Activated CD4-positive, alpha-beta T cell treated with anti-CD3 and anti-CD28 coated beads, Interleukin-2, amount 10 ng/mL, durations not matched to agents 24 days and 14 days (primary cell): Measurements from ENCODE around the gene BRI3BP. TPM values are rescaled to one million over a fixed set of nuclear protein-coding genes. Genes with fewer than 3 reads are reported as not detected.
"Not testable (repeated sequence)": the region's sequence is repeated elsewhere in the genome, so short reads cannot be mapped to it uniquely, and the experiment has no call there.

Source experiments
- DNase-seq: peaks from one replicate; pipeline ENCODE4 v3.0.0; 2022
- H3K27ac Mint-ChIP-seq: one replicate; pipeline ENCODE4 v1.8.0; 2022; ENCODE audit warnings: mild to moderate bottlenecking, mixed read lengths
- H3K27me3 Mint-ChIP-seq: one replicate; pipeline ENCODE4 v1.8.0; 2022; ENCODE audit warnings: mixed read lengths
- H3K36me3 Mint-ChIP-seq: one replicate; pipeline ENCODE4 v1.8.0; 2022; ENCODE audit warnings: low read depth, mild to moderate bottlenecking, mixed read lengths
- H3K4me1 Mint-ChIP-seq: one replicate; pipeline ENCODE4 v1.8.0; 2021; ENCODE audit warnings: mixed read lengths
- H3K4me3 Mint-ChIP-seq: one replicate; pipeline ENCODE4 v1.8.0; 2022; ENCODE audit warnings: mild to moderate bottlenecking, moderate library complexity, mixed read lengths
- H3K9me3 Mint-ChIP-seq: one replicate; pipeline ENCODE4 v1.8.0; 2021; ENCODE audit warnings: mixed read lengths
- intact Hi-C: fragments of 100-400 bp; cut with micrococcal nuclease; formaldehyde crosslinking; loops from one replicate; pipeline ENCODE4 v1.15.1; 2023
- total RNA-seq: library from RNA; stranded (reverse); gene quantifications from 2 replicates; pipeline ENCODE4 v1.2.3, GENCODE V29; 2022

BRI3BP gene
- total RNA-seq, 1 donor from 2014 or later = 37.4 TPM

DNA sequence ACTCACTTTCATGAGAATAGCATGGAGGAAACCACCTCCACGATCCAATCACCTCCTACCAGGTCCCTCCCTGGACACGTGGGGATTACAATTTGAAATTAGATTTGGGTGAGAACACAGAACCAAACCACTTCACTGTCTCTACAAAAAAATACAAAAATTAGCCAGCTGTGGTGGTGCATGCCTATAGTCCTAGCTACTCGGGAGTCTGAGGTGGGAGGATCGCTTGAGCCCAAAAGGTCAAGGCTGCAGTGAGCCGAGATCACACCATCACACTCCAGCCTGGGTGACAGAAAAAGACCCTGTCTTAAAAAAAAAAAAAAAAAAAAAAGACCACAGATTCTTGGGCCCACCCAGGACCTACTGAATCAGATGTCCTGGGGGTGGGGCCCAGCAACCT lies 28.3 kb downstream of the BRI3BP start:
- H3K27ac Mint-ChIP-seq = no peak overlapping the region
- no peaks in the 10 kb centered on the region for H3K9me3 Mint-ChIP-seq
- no peak for DNase-seq
- peaks cover 31% of the 10 kb centered on the region for H3K36me3 Mint-ChIP-seq
- H3K4me1 Mint-ChIP-seq = no peaks in the 10 kb centered on the region
- no peaks in the 10 kb centered on the region for H3K27me3 Mint-ChIP-seq
- no peak overlapping the region for H3K4me3 Mint-ChIP-seq
- intact Hi-C loops = no loop called here

DNA sequence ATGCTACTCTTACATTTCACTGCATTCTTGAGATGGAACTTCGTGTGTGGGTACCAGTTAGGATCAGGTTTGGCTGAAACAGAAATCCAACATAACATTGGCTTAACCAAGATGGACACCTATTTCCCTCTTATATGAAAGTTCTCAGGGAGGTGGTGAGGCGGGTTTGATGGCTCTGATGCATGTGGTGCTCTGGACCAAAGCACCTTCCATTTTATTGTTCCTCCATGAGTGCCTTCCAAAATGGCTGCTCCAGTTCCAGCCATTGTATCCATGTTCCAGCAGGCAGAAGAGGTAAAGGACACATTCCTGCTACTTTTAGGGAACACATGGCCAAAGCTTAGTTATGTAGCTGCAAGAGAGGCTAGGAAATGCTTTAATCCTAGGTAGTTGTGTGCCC lies 29.6 kb downstream of the BRI3BP start:
- intact Hi-C loops = no loop called here

DNA sequence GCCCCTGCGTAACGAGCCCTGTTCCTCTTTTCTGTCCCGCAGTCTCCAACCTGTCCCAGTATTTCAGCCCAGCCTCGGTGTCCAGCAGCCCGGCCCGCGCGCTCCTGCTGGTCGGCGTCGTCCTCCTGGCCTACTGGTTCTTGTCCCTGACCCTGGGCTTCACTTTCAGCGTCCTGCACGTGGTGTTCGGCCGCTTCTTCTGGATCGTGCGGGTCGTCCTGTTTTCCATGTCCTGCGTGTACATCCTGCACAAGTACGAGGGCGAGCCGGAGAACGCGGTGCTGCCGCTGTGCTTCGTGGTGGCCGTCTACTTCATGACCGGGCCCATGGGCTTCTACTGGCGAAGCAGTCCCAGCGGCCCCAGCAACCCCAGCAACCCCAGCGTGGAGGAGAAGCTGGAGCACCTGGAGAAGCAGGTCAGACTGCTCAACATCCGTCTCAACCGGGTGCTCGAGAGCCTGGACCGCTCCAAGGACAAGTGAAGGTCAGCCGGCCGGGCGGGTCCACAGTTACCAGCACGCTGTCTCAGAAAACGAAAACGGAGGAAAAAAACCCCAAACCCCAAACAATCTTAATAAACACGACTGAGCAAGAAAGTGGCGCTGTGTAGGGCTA lies 31.6 kb downstream of the BRI3BP start:
- intact Hi-C loops = no loop called here
- H3K27me3 Mint-ChIP-seq = no peaks in the 10 kb centered on the region
- H3K27ac Mint-ChIP-seq = no peak overlapping the region
- DNase-seq = no peak
- H3K4me1 Mint-ChIP-seq = no peaks in the 10 kb centered on the region
- peaks cover 25% of the 10 kb centered on the region for H3K36me3 Mint-ChIP-seq
- no peak overlapping the region for H3K4me3 Mint-ChIP-seq
- no peaks in the 10 kb centered on the region for H3K9me3 Mint-ChIP-seq

More for the DNA sequence above, 29.6 kb downstream of the BRI3BP start:
- no peak overlapping the region for H3K27ac Mint-ChIP-seq
- H3K4me1 Mint-ChIP-seq = no peaks in the 10 kb centered on the region
- DNase-seq = no peak
- no peaks in the 10 kb centered on the region for H3K27me3 Mint-ChIP-seq
- no peaks in the 10 kb centered on the region for H3K9me3 Mint-ChIP-seq
- no peak overlapping the region for H3K4me3 Mint-ChIP-seq
- H3K36me3 Mint-ChIP-seq = peaks cover 29% of the 10 kb centered on the region

DNA sequence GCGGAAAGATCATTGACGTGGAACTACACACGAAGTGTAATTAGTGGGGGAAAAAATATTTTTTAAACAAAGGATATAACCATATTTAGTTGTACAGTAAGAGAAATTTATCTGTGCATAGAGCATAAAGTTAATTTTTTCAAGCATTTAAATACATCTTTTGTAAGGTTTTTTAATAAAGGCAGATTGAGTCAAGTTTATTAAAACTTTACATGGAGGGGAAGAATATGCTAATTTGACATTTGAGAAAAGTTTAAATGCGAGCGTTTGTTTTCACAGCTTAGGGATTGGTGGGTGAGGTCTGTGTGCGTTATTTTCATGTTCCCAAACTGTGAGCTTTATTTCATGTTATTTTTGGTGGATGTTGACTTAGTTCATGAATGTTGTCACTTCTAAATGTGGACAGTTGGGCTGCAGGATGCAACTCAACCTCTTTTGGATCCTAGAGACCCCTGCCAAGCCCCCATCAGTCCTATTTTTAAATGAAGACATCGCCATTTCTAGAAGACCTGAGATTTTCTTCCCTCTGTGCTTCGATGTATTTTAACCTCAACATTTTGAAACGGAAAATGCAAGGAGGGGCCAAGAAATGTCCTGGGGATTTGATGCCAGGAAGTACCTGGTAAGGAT lies 32.3 kb downstream of the BRI3BP start:
- Mint-ChIP-seq H3K4me1 (no peaks in the 10 kb centered on the region), H3K4me3 (no peak overlapping the region), H3K36me3 (peaks cover 22% of the 10 kb centered on the region), H3K27me3 (no peaks in the 10 kb centered on the region), H3K9me3 (no peaks in the 10 kb centered on the region), H3K27ac (no peak overlapping the region)
- no peak for DNase-seq
- intact Hi-C loops = no loop called here

DNA sequence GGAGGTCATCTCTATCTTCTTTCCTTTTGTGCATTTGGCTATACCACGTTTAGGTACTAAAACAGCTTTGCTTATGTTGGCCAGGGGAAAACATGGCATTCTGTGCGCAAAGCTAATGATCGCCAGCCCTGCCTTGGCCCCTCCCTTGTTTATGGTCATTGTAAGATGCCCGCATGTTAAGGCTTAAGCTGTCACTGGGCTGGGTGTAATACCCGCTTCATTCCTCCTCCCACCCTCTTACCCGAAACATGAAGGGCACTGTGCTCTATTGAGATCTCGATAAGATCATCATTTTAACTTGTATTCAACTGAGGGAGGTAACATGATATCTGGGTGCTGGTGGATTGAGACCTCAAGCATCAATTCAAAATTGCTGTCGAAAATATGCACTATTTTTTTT lies 34.7 kb downstream of the BRI3BP start:
- Mint-ChIP-seq H3K9me3 (no peaks in the 10 kb centered on the region), H3K4me3 (no peak overlapping the region), H3K4me1 (no peaks in the 10 kb centered on the region), H3K27me3 (no peaks in the 10 kb centered on the region), H3K27ac (no peak overlapping the region), H3K36me3 (peaks cover 15% of the 10 kb centered on the region)
- no peak for DNase-seq
- intact Hi-C loops = no loop called here

DNA sequence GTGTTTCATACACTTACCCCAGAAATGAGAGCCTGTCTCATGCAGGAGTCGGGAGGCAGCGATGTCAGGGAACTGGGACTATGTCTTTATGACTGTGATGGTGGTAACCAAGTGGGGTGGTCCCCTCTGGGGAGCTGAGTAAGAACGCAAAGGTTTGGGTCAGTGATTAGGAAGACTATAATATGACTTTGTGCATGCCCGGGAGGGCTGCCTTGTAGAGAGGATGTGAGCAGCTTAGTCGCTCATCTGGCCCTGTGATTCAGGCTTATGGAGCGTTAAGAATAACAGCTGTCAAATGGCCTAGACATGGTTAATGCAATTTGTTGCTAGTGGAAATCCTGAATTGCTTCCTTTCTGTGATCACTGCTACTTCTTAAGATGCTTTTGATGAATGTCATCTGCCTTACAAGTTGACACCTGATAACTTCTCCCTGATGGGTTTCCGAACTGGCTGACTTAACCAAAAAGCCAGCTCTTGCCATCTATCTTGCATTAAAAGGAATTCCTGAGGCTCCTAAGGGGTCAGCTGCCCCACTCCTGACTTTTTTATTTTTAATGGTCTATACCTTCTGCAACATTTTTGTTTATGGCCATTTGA lies 36.4 kb downstream of the BRI3BP start:
- H3K27ac Mint-ChIP-seq = no peak overlapping the region
- H3K36me3 Mint-ChIP-seq = peaks cover 19% of the 10 kb centered on the region
- no peaks in the 10 kb centered on the region for H3K9me3 Mint-ChIP-seq
- H3K4me1 Mint-ChIP-seq = no peaks in the 10 kb centered on the region
- intact Hi-C loops = no loop called here
- DNase-seq = no peak
- H3K4me3 Mint-ChIP-seq = no peak overlapping the region
- no peaks in the 10 kb centered on the region for H3K27me3 Mint-ChIP-seq

DNA sequence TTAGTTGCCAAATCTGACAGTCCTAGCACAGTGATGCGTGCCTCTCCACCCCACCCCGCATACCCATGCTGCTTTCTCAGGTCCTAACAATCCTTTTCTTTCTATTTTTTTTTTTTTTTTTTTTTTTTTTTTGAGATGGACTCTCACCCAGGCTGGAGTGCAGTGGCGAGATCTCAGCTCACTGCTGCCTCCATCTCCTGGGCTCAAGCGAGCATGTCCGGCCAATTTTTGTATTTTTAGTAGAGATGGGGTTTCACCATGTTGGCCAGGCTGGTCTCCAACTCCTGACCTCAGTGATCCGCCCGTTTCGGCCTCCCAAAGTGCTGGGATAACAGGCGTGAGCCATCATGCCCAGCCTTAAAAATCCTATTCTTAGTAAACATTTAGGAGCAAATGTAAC lies 38.0 kb downstream of the BRI3BP start:
- H3K4me3 Mint-ChIP-seq, H3K9me3 Mint-ChIP-seq, H3K4me1 Mint-ChIP-seq, DNase-seq, H3K27me3 Mint-ChIP-seq, H3K27ac Mint-ChIP-seq, intact Hi-C loops: not testable (repeated sequence)
- H3K36me3 Mint-ChIP-seq = peaks cover 16% of the 10 kb centered on the region

DNA sequence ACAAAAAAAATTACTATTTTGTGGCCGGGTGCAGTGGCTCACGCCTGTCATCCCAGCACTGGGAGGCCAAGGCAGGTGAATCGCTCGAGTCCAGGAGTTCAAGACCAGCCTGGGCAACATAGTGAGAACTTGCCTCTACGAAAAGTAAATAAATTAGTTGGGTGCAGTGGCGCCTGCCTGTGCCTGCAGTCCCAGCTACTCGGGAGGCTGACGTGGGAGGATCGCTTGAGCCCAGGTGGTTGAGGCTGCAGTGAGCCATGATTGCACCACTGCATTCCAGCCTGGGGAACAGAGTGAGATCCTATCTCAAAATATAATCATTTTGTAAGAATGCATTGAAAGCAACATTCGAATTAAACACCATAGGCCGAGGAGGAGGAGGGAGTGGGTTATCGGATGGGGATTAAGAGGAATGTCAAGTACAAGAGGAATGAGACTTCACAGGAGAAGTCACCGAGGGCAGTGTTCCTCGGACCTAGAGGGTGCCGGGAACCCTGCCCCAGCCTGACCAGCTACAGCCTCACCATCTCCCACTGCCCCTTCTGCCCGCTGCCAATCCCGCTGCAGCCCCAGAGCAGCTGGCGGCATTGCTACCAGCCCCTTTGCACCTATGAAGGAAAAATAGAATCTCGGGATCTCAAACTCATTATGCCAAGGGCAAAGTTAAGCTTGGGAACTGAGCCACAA lies 39.2 kb downstream of the BRI3BP start:
- H3K9me3 Mint-ChIP-seq = no peaks in the 10 kb centered on the region
- H3K4me3 Mint-ChIP-seq = no peak overlapping the region
- H3K27me3 Mint-ChIP-seq = no peaks in the 10 kb centered on the region
- DNase-seq = no peak
- intact Hi-C loops = no loop called here
- H3K36me3 Mint-ChIP-seq = peaks cover 16% of the 10 kb centered on the region
- H3K4me1 Mint-ChIP-seq = no peaks in the 10 kb centered on the region
- H3K27ac Mint-ChIP-seq = no peak overlapping the region

DNA sequence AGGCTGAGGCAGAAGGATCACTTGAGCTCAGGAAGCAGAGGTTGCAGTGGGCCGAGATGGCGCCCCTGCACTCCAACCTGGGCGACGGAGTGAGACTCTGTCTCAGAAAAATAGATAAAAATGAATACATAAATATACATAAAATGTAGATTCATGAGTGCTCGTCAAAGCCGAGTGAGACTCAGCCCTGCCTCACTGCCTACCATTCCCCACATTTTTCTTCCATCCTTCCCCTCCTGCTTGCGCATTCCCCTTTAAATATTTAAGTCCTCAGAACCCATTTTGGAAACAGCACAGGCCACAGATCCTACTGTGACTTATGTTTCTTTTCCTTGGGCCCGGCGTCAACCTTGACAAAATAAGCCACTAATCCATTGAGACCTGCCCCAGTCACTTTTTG lies 39.8 kb downstream of the BRI3BP start:
- Mint-ChIP-seq H3K9me3 (no peaks in the 10 kb centered on the region), H3K36me3 (peaks cover 13% of the 10 kb centered on the region)
- intact Hi-C loops = no loop called here

DNA sequence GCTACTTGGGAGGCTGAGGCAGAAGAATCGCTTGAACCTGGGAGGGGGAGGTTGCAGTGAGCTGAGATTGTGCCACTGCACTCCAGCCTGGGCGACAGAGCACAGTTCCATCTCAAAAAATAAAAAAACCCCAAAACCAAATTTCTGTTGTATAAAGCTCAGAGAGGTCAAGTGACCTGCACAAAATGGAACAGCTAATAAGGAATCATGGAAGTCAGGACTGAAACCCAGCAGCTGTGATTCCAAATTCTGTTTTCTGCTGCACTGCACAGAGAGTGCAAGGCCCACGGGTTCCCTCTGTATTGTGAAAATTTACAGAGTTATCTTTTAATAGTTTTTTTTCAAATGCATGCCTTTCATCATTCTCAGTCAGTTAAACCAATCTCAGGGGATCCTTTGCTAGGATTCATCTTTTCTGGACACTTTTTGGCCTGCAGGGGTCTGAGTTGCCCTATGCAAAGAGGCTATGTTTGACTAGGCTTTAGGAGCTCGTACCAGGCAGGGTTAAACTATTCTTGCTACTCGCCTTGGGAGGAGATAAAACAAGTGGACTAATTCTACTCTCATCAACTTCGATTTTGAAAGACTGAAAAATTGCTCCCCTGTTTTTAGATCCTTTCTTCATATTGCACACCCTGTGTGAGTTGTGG lies 45.7 kb downstream of the BRI3BP start:
- Mint-ChIP-seq H3K4me3 (no peak overlapping the region), H3K9me3 (no peaks in the 10 kb centered on the region), H3K4me1 (no peaks in the 10 kb centered on the region), H3K27ac (no peak overlapping the region), H3K27me3 (no peaks in the 10 kb centered on the region), H3K36me3 (peaks cover 4% of the 10 kb centered on the region)
- DNase-seq = no peak
- intact Hi-C loops = no loop called here

More for the DNA sequence above, 39.8 kb downstream of the BRI3BP start:
- H3K27me3 Mint-ChIP-seq = no peaks in the 10 kb centered on the region
- H3K4me3 Mint-ChIP-seq = no peak overlapping the region
- DNase-seq = no peak
- H3K4me1 Mint-ChIP-seq = no peaks in the 10 kb centered on the region
- H3K27ac Mint-ChIP-seq = no peak overlapping the region

DNA sequence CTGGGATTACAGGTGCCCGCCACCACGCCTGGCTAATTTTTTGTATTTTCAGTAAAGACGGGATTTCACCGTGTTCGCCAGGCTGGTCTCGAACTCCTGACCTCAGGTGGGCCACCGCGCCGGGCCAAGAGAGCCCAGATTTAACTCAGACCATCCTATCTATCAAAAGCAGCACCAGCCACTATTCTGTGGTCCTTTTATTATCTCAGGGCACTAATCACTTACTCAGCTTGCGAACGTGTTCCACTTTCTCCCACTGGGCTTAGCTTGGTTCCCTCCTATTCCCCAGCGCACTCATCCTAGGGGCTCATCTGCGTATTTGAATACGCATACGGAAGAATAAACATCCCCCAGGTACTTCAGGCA lies 55.6 kb downstream of the BRI3BP start:
- peak overlapping the region; percentile 89 for H3K4me3 Mint-ChIP-seq
- intact Hi-C loops = loop anchor here (1.0 kb wide), 3 partner anchors 16 to 60 kb away; partner anchors contain the start of genes AACS, BRI3BP and DHX37
- H3K36me3 Mint-ChIP-seq = no peaks in the 10 kb centered on the region

DNA sequence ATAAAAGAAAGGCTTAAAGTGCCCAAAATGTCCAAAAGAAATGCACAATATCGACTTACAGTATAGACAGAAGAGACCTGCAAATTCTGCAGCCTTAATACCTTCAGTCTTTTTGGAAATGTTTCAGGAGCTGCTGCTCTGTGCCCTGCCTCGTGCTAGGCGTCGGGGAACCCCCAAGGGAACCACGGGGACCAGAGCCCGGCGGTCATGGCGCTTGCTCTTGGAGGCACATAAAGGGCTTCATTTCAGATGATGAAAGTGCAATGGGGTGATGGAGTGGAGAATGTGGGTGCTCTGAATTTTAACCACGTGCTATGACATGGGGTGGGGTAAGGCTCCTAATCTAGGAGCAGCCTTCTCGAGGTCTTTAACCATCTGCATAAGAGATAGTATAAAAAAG lies 57.0 kb downstream of the BRI3BP start:
- intact Hi-C loops = no loop called here
- no peak for DNase-seq
- H3K9me3 Mint-ChIP-seq = no peaks in the 10 kb centered on the region
- H3K27me3 Mint-ChIP-seq = no peaks in the 10 kb centered on the region
- no peak overlapping the region for H3K27ac Mint-ChIP-seq
- peaks cover 4% of the 10 kb centered on the region for H3K4me1 Mint-ChIP-seq
- H3K36me3 Mint-ChIP-seq = no peaks in the 10 kb centered on the region
- H3K4me3 Mint-ChIP-seq = peak overlapping the region; percentile 89

More for the DNA sequence above, 55.6 kb downstream of the BRI3BP start:
- peak overlapping the region; percentile 66 for H3K27ac Mint-ChIP-seq
- no peaks in the 10 kb centered on the region for H3K9me3 Mint-ChIP-seq
- peaks cover 4% of the 10 kb centered on the region for H3K4me1 Mint-ChIP-seq
- DNase-seq = no peak
- H3K27me3 Mint-ChIP-seq = no peaks in the 10 kb centered on the region

DNA sequence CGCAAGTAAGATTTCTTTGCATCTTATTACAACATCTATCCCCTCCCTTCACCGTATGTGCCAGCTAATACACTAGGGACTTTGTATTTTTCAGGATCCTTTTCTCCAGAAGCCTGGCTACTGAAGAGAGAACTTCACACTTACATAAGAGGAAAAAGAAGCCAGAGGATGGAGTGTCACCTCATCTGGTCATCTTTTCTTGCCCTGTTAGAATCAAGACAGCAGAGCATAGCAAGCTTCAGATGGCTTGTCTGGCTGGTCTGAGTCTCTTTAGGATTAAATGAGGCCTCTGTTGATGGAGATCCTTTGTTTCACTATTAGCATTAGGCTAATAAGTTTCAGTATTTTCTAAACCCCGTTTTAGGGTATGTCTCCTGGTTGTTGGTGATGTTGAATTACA lies 57.4 kb downstream of the BRI3BP start:
- H3K9me3 Mint-ChIP-seq = no peaks in the 10 kb centered on the region
- no peak overlapping the region for H3K27ac Mint-ChIP-seq
- no peak overlapping the region for H3K4me3 Mint-ChIP-seq
- no peaks in the 10 kb centered on the region for H3K27me3 Mint-ChIP-seq
- DNase-seq = no peak
- H3K4me1 Mint-ChIP-seq = peaks cover 4% of the 10 kb centered on the region
- H3K36me3 Mint-ChIP-seq = no peaks in the 10 kb centered on the region
- intact Hi-C loops = no loop called here

DNA sequence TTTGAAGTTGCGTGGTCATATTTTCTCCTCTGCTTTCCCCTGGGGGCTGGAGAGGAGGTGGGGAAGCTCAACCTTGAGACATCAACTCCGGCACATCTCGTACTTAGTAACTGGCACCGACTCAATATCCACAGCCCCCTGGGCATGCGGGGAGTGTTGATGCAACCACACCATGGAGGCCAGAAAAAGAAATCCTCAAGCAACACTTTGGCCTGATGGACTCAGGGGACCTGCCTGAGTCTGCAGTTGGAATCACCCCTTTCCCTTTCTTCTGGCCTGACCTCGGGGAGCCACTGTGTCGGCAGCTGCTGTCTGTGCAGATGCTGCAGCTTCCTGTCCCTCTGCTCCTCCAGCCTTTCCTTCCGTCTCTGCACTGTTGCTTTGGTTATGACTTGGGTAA lies 60.4 kb downstream of the BRI3BP start:
- no peak for DNase-seq
- no peak overlapping the region for H3K4me3 Mint-ChIP-seq
- H3K4me1 Mint-ChIP-seq = peaks cover 4% of the 10 kb centered on the region
- no peak overlapping the region for H3K27ac Mint-ChIP-seq
- no peaks in the 10 kb centered on the region for H3K36me3 Mint-ChIP-seq
- peaks cover 4% of the 10 kb centered on the region for H3K27me3 Mint-ChIP-seq
- H3K9me3 Mint-ChIP-seq = no peaks in the 10 kb centered on the region
- intact Hi-C loops = no loop called here
